Stimulated activated CD8-positive, alpha-beta memory T cell treated with anti-CD3 and anti-CD28 coated beads, Interleukin-15, amount 100 ng/mL, for 4 hours (primary cell): ENCODE data around the gene RAB21.
"Not testable (repeated sequence)": the region's sequence is repeated elsewhere in the genome, so short reads cannot be mapped to it uniquely, and the experiment has no call there.

Source experiments
- DNase-seq, 2 donors: peaks; one replicate each; pipeline ENCODE4 v3.0.0-alpha.2; 2020; ENCODE audit warnings: low read depth in 2 of 2

RAB21 gene

DNA sequence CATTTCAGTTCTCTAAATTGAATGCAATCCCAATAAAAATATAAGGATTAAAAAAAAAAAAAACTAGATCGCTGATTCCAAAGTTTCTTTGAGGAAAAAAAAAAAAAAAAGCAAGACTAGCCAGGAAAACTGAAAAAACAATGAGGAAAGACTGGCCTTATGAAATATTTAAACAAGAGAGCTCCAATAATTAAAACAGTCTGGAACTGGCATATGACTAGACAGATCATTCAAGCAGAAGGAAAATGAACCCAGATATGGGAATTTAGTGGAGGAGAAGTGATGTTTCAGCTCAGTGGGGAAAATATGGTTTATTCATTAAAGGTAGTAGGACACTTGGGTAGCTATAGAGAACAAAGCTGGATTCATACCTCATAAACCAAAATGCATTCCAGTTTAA, 42.9 kb downstream of the RAB21 start:
- DNase-seq, result no peak

GRCh38 chr12:71799106-71799505, 44.4 kb downstream of the RAB21 start:
- no peak for DNase-seq

GRCh38 chr12:71800177-71800576, 45.5 kb downstream of the RAB21 start:
- no peak for DNase-seq

GRCh38 chr12:71804505-71804904, 49.8 kb downstream of the RAB21 start:
- no peak for DNase-seq

DNA sequence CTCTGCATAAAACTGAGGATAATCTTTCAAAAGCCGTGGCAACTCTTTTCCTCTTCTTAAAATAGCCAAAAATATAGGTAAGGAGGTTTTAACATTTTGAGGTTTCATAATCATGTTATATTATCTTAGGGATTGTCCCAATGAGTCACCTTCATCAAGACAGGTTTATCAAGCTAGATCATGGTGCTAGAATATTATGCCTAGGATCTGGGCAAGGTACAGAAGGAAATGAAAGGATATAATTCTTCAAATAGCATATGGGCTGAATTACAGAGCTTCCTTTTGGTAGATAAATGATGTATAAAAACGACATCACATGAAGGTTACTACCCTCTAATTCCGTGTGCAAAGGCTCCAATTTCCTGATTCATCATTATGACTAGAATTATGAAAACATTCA, 56.3 kb downstream of the RAB21 start:
- DNase-seq, result no peak

DNA sequence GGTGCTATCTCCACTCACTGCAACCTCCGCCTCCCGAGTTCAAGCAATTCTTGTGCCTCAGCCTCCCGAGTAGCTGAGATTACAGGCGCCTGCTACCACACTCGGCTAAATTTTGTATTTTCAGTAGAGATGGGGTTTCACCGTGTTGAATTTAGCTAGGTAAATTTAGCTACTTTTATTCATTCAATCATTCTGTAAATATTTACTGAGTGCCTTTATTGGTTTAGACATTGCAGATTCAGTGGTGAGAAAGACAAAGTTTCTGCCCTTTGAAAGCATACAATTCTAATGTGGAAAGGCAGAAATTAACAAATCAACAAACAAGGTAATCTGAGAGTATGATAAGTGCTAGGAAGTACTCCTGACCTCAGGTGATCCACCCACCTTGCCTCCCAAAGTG, 60.6 kb downstream of the RAB21 start:
- DNase-seq, result not testable (repeated sequence)

- not testable (repeated sequence) for DNase-seq
These were observed 67.4 kb downstream of the RAB21 start for GRCh38 chr12:71822088-71822487.

DNA sequence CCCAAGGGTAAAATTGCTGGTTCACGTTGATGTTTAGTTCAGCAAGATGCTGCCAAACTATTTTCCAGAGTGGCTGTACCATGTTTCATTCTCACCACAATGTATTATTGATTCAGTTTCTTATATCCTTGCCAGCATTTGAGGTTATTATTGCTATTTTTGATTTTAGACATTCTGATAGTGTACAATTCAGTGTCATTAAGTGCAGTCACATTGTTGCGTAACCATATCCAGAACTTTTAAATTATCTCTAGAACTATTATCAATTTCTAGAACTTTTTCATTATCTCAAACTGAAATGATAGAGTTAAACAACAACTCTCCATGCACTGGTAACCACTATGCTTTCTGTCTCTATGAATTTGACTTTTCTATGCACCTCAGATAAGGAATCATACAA, 74.2 kb downstream of the RAB21 start:
- no peak for DNase-seq

DNA sequence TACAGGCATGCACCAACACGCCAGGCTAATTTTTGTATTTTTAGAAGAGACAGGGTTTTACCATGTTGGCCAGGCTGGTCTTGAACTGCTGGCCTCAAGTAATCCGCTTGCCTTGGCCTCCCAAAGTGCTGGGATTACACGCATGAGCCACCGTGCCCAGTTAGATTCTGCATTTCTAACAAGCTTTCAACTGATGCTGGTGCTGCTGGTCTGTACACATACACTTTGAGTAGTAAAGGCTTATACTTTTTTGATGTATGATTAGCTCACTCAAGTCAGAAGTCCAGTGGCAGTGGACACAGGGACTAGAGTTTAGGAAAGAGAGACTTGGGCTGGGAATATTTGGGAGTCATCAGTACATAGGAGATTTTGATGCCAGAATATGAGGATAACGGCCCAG, 82.7 kb downstream of the RAB21 start:
- no peak for DNase-seq

DNA sequence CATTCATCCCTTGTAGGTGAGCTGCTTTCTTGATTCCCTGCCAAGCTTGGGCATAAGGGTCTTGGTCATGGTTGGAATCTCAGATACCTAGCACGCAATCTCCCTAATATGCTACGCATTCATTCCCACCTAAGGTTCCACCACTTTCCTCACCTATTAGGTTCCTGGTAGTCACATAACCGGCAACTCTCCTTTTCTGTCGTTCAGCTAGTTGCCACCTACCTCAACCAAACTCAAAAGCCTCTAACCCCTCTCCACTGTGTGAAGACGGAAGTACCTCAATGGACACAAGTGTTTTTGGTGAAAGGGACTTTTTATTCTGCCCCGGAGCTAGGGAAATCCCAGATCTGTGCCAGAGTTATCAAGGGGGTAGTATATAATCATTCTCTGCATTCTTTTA, 83.6 kb downstream of the RAB21 start:
- DNase-seq, result no peak

DNA sequence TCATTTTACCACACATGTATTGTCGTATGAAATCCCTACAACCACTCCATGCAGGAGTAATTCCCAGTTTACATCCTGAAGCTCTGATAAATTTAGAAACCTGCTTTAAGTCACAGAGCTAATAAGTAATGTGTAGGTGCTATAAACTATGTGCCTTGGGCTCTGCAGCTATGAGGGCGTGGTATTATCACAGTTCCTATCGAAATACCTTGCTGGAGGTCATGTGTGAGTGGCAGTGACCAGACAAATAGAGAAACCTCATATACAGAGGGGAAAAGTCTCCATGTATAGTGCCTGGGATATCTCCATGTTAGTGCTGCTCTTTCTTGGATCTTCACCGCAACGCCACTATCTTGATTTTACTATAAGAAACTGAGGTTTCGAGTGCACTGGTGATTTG, 84.0 kb downstream of the RAB21 start:
- no peak for DNase-seq

GRCh38 chr12:71840231-71840847, 85.7 kb downstream of the RAB21 start:
- no peak for DNase-seq

DNA sequence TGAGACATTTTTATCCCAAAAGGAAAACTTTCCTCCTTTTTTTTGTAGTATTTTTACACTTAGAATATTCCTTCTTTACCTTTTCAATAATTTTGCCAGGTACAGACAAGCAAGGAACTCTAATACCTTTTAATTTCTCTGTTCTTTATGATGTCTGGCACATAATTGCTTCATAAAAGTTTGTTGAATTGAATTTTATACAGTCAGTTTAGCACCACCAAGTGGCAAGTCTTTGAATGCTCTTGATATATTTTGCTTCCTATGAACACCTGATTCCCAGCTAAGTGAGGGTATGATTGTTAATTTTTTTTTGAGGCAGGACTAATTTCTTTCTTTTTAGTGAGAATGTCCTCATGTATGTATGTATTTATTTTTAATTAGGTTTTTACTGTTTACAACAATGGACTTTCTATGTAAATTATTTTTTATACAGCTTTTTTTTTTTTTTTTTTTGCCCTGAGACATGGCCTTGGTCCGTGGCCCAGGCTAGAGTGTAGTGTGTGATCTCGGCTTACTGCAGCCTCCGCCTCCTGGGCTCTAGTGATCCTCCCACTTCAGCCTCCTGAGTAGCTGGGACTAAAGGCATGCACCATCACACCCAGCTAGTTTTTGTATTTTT, 91.8 kb downstream of the RAB21 start:
- DNase-seq, result no peak

DNA sequence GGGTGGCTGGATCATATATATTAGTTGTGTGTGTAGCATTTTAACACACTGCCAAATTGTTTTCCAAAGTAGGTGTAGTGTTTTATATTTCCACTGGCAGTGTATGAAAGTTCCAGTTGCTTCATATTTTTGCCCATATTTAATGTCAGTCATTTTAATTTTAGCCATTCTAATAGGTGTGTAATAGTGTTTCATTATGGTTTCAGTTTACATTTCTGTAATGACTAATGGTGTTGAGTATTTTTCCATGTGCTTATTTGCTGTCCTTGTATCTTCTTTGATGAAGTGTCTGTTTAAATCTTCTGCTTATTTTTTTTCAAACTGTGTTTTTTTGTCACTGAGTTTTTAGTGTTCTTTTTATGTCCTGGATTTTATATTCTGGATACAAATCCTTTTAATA, 93.5 kb downstream of the RAB21 start:
- no peak for DNase-seq

DNA sequence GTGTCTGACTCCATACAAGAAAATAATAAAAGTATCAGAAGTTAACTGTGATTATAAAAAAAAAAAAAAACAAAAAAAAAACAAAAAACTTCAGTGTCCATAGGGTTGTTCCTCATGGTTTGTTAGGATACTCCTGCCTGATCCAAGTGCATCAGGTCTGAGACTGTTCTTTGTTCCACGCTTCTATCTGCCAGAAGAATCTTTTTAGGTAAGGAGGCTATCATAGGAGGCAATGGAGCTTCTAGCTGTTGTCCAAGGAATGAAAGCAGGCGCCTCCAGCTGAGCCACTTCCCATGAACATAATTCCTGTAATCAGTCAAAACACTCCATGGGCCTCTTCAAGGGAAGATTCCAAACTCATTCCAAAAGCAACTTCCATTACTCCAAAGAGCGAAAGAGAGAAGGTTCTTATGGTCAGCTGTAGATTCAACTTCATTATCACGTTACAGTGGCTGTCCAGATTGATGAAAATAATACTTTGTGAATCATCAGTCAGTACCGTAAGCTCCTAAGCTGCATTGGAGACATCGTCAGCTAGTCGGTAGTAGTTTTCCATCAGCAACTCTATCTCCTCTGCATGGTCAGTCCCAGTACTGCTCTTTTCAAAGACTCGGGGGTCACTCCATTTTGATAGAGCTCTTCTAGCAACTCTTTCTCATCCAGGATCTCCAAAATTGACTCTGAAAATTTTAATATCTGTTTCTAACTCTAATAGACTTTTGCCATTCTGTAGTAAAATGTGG, 94.6 kb downstream of the RAB21 start:
- no peak for DNase-seq
